Esophagus muscularis mucosa (tissue), 4 donors: ENCODE data around the gene RAD51B.

ENCODE experiments used
- CTCF ChIP-seq, 3 experiments: fragments of 200-600 bp in 2 of 3; fragments of 450-650 bp in 1 of 3; sonication (generic) in 2 of 3; IDR thresholded peaks; one replicate each; pipeline ENCODE4 v1.5.1; 2017 to 2019; ENCODE audit warnings: antibody characterized with exemption in 3 of 3, mild to moderate bottlenecking in 2 of 3, moderate library complexity in 1 of 3
- EP300 ChIP-seq: sonication (generic); formaldehyde crosslinking; IDR thresholded peaks from one replicate; pipeline ENCODE4 v1.6.1; 2017; ENCODE audit warnings: antibody characterized with exemption
- POLR2A ChIP-seq: fragments of 450-650 bp; IDR thresholded peaks from one replicate; pipeline ENCODE4 v1.6.1; 2017; ENCODE audit warnings: antibody characterized with exemption, moderate library complexity, mild to moderate bottlenecking, low read depth
- POLR2AphosphoS5 ChIP-seq, 2 donors: sonication (generic); formaldehyde crosslinking; IDR thresholded peaks; one replicate each; pipeline ENCODE4 v1.6.1; 2017; ENCODE audit warnings: antibody characterized with exemption in 2 of 2

GRCh38 chr14:68669111-68669511 is 849.5 kb downstream of the RAD51B start:
- no peak for TF ChIP-seq EP300
- no peak for TF ChIP-seq CTCF (IDR thresholded peaks at IDR 0.05)
- TF ChIP-seq POLR2AphosphoS5 (IDR thresholded peaks at IDR 0.05) = no peak
- no peak for TF ChIP-seq POLR2A
